Fibroblast of lung (primary cell): ENCODE results near the gene UIMC1. TPM values are rescaled to one million over a fixed set of nuclear protein-coding genes. Genes with fewer than 3 reads are reported as not detected.
A peak's percentile ranks its signal among the peaks of the same experiment; 100 is the strongest.

Experiments
- DNase-seq, 2 donors: peaks; one replicate each; pipeline versions ENCODE4 v3.0.0 to v3.0.0-alpha.2; 2010; ENCODE audit warnings: low read depth in 2 of 2
- H2AFZ ChIP-seq: 2 replicates; pipeline ENCODE4 v1.5.1; 2012; ENCODE audit warnings: low read length, control low read depth, inconsistent platforms
- H3K27ac ChIP-seq: 2 replicates; pipeline ENCODE4 v1.5.1; 2011; ENCODE audit warnings: low read length, control low read depth; ENCODE audit not compliant: insufficient read depth
- H3K27me3 ChIP-seq: 2 replicates; pipeline ENCODE4 v1.5.1; 2011; ENCODE audit warnings: mild to moderate bottlenecking, low read length; ENCODE audit not compliant: control insufficient read depth, insufficient read depth
- H3K36me3 ChIP-seq: 2 replicates; pipeline ENCODE4 v1.5.1; 2011; ENCODE audit warnings: low read length; ENCODE audit not compliant: control insufficient read depth, insufficient read depth
- H3K4me1 ChIP-seq: 2 replicates; pipeline ENCODE4 v1.5.1; 2011; ENCODE audit warnings: low read length; ENCODE audit not compliant: control insufficient read depth, insufficient read depth; ENCODE audit errors: extremely low read depth
- H3K4me2 ChIP-seq: 2 replicates; pipeline ENCODE4 v1.5.1; 2011; ENCODE audit warnings: low read length, control low read depth; ENCODE audit not compliant: insufficient read depth; ENCODE audit errors: extremely low read depth
- H3K4me3 ChIP-seq, 4 experiments: fragments of 200-600 bp in 1 of 4; sonication (generic) in 1 of 4; replicated peaks in 1 of 4; 2 replicates each; pipeline ENCODE4 v1.5.1; 2011 to 2016; ENCODE audit warnings: low read length in 4 of 4, low read depth in 3 of 4, mild to moderate bottlenecking in 3 of 4, control low read depth in 2 of 4, inconsistent platforms in 1 of 4, mixed read lengths in 1 of 4; ENCODE audit not compliant: insufficient read depth in 1 of 4; ENCODE audit errors: control extremely low read depth in 1 of 4
- H3K79me2 ChIP-seq: 2 replicates; pipeline ENCODE4 v1.5.1; 2012; ENCODE audit warnings: mild to moderate bottlenecking, low read length, inconsistent platforms; ENCODE audit not compliant: control insufficient read depth, insufficient read depth
- H3K9ac ChIP-seq: 2 replicates; pipeline ENCODE4 v1.5.1; 2011; ENCODE audit warnings: mild to moderate bottlenecking, low read length, control low read depth; ENCODE audit not compliant: insufficient read depth
- H3K9me3 ChIP-seq: 2 replicates; pipeline ENCODE4 v1.5.1; 2012; ENCODE audit warnings: low read depth, low read length; ENCODE audit not compliant: control insufficient read depth, insufficient read depth
- H4K20me1 ChIP-seq: 2 replicates; pipeline ENCODE4 v1.5.1; 2011; ENCODE audit warnings: low read length; ENCODE audit not compliant: control insufficient read depth, insufficient read depth; ENCODE audit errors: extremely low read depth
- EZH2 ChIP-seq: IDR thresholded peaks from 2 replicates; pipeline ENCODE4 v1.5.1; 2012; ENCODE audit warnings: low read length, control low read depth, mild to moderate bottlenecking; ENCODE audit errors: missing control alignments
- polyA plus RNA-seq, 2 donors: library from polyadenylated mRNA; depleted of rRNA in 1 of 2; stranded (reverse) in 1 of 2; unstranded in 1 of 2; fragments of >200 nt; gene quantifications; 2 replicates each; pipeline ENCODE4 v1.2.1, GENCODE V29; 2011 to 2012; ENCODE audit warnings: missing spikeins in 1 of 2
- total RNA-seq: library from RNA; depleted of rRNA; stranded (reverse); fragments of >200 nt; gene quantifications from 2 replicates; pipeline ENCODE4 v1.2.1, GENCODE V29; 2014
- TF ChIP-seq, protein P1 (sequence below), 2 donors: IDR thresholded peaks in 1 of 2; conservative IDR thresholded peaks in 1 of 2; 1 replicate in 1 of 2; 2 replicates in 1 of 2; pipeline ENCODE4 v1.5.1; 2011 to 2012; ENCODE audit warnings: low read length in 2 of 2, control low read depth in 1 of 2, inconsistent platforms in 1 of 2, low read depth in 1 of 2, mild to moderate bottlenecking in 1 of 2

UIMC1 gene
- total and polyA plus RNA-seq, 2 donors (not counting 1 experiment from before 2014, with no cell fraction given): 19.4 to 36.7 TPM

DNA sequence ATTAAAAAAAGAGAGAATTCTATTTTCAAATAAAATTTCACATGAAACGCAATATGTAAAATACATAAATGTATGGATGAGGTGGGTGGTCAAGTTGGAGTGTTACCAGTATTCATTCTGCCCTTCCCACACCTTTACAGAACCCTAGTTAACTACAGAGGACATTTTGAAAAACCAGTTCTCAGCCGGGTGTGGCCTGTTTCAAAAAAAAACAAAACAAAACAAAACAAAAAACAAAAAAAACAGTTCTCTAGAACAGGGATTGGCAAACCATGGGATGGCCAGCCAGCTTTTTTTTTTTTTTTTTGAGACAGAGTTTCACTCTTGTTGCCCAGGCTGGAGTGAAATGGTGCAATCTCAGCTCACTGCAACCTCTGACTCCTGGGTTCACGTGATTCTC is 79.0 kb downstream of the UIMC1 start:
- H3K79me2 ChIP-seq: no peaks in the 10 kb centered on the region
- no peaks in the 10 kb centered on the region for H3K27me3 ChIP-seq
- no peak overlapping the region for H3K4me2 ChIP-seq
- no peaks in the 10 kb centered on the region for H3K36me3 ChIP-seq
- H4K20me1 ChIP-seq: no peaks in the 10 kb centered on the region
- H3K4me1 ChIP-seq: no peaks in the 10 kb centered on the region
- H3K9me3 ChIP-seq: no peaks in the 10 kb centered on the region
- no peak overlapping the region for H3K9ac ChIP-seq
- no peak overlapping the region for H3K27ac ChIP-seq
- no peak for TF ChIP-seq EZH2
- TF ChIP-seq, protein P1, sequence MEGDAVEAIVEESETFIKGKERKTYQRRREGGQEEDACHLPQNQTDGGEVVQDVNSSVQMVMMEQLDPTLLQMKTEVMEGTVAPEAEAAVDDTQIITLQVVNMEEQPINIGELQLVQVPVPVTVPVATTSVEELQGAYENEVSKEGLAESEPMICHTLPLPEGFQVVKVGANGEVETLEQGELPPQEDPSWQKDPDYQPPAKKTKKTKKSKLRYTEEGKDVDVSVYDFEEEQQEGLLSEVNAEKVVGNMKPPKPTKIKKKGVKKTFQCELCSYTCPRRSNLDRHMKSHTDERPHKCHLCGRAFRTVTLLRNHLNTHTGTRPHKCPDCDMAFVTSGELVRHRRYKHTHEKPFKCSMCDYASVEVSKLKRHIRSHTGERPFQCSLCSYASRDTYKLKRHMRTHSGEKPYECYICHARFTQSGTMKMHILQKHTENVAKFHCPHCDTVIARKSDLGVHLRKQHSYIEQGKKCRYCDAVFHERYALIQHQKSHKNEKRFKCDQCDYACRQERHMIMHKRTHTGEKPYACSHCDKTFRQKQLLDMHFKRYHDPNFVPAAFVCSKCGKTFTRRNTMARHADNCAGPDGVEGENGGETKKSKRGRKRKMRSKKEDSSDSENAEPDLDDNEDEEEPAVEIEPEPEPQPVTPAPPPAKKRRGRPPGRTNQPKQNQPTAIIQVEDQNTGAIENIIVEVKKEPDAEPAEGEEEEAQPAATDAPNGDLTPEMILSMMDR (conservative IDR thresholded peaks at IDR 0.05 in 1 of 2, IDR thresholded peaks at IDR 0.05 in 1 of 2; ENCODE audit: low read depth in 1 of 2, low read length in 2 of 2): no peak
- no peak overlapping the region for H3K4me3 ChIP-seq
- no peak for DNase-seq
- no peak overlapping the region for H2AFZ ChIP-seq

DNA sequence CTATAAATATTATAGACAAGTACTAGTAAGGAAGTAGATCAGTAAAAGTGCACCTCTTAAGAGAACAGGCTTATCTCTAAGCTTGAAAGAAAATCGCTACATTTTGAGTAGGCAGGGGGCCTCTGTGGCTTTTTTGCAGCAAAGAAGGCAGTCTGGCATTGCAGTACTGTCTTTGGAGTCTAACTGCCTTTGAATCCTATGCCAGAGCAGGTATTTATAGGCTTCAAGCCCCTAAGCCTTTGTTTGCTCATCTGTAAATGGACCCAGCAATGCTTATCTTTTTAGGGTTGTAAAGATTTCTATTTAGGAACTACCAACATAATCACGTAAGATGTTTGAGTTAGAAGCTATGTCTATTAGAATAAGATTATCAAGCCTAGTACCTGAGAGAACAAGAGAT is 83.8 kb downstream of the UIMC1 start:
- Histone ChIP-seq H3K9ac (no peak overlapping the region), H3K27ac (no peak overlapping the region), H3K4me2 (no peak overlapping the region), H4K20me1 (no peaks in the 10 kb centered on the region), H3K9me3 (no peaks in the 10 kb centered on the region), H3K27me3 (no peaks in the 10 kb centered on the region), H3K79me2 (no peaks in the 10 kb centered on the region), H3K4me3 (no peak overlapping the region), H3K4me1 (no peaks in the 10 kb centered on the region), H2AFZ (no peak overlapping the region), H3K36me3 (no peaks in the 10 kb centered on the region)
- TF ChIP-seq, protein P1 (conservative IDR thresholded peaks at IDR 0.05 in 1 of 2, IDR thresholded peaks at IDR 0.05 in 1 of 2; ENCODE audit: low read depth in 1 of 2, low read length in 2 of 2): no peak
- no peak for TF ChIP-seq EZH2
- no peak for DNase-seq

DNA sequence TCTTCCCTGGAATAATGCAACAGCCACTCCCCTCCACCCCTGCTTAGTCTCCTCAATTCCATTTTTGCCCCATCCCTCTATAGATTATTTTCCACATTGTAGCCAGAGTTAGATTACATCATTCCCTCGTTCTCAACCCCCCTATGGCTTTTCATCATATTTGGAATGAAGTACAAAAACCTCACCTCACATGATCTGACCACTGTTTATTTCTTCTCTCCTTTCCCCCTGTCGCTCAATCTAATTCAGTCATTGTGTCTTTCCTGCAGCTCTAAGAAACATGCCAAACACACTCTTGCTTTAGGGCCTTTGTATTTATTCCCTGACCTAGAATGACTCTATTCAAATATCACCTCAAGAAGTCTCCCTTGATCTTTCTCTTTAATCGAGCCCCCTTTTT is 84.9 kb downstream of the UIMC1 start:
- H3K79me2 ChIP-seq: no peaks in the 10 kb centered on the region
- no peak overlapping the region for H3K4me3 ChIP-seq
- H3K4me1 ChIP-seq: no peaks in the 10 kb centered on the region
- no peak overlapping the region for H2AFZ ChIP-seq
- no peak overlapping the region for H3K9ac ChIP-seq
- no peaks in the 10 kb centered on the region for H4K20me1 ChIP-seq
- no peaks in the 10 kb centered on the region for H3K36me3 ChIP-seq
- no peak overlapping the region for H3K27ac ChIP-seq
- H3K27me3 ChIP-seq: no peaks in the 10 kb centered on the region
- TF ChIP-seq, protein P1 (conservative IDR thresholded peaks at IDR 0.05 in 1 of 2, IDR thresholded peaks at IDR 0.05 in 1 of 2; ENCODE audit: low read depth in 1 of 2, low read length in 2 of 2): no peak
- TF ChIP-seq EZH2: no peak
- H3K4me2 ChIP-seq: no peak overlapping the region
- DNase-seq: peak; percentile 6 to 28
- H3K9me3 ChIP-seq: no peaks in the 10 kb centered on the region
